CD4-positive, CD25-positive, alpha-beta regulatory T cell (primary cell): ENCODE measurements around the gene CYP27A1. TPM values are rescaled to one million over a fixed set of nuclear protein-coding genes. Genes with fewer than 3 reads are reported as not detected.

ENCODE experiments used
- ATAC-seq, 2 donors: fragments of 150-1000 bp; cut with Tn5 transposase; one replicate each; pipeline ENCODE4 v1.10.0; 2021; ENCODE audit warnings: low read depth in 2 of 2, moderate number of reproducible peaks in 2 of 2, moderate library complexity in 1 of 2
- DNase-seq, 3 donors: peaks; one replicate each; pipeline versions ENCODE4 v3.0.0 to v3.0.0-alpha.2; 2012 to 2022; ENCODE audit warnings: mixed read lengths in 1 of 3
- H3K27ac ChIP-seq: one replicate; pipeline ENCODE4 v1.7.0; 2013; ENCODE audit warnings: mild to moderate bottlenecking, low read length; ENCODE audit not compliant: insufficient read depth, poor library complexity, severe bottlenecking
- H3K27me3 ChIP-seq: one replicate; pipeline ENCODE4 v1.7.0; 2013; ENCODE audit warnings: low read length; ENCODE audit not compliant: control insufficient read depth, insufficient read depth
- H3K36me3 ChIP-seq: one replicate; pipeline ENCODE4 v1.7.0; 2013; ENCODE audit warnings: mild to moderate bottlenecking, low read length, moderate library complexity; ENCODE audit not compliant: control insufficient read depth, insufficient read depth
- H3K4me1 ChIP-seq: 2 replicates; pipeline ENCODE4 v1.7.0; 2013; ENCODE audit warnings: mild to moderate bottlenecking, low read length; ENCODE audit not compliant: insufficient read depth, control insufficient read depth, poor library complexity, severe bottlenecking
- H3K4me3 ChIP-seq: one replicate; pipeline ENCODE4 v1.7.0; 2013; ENCODE audit warnings: low read depth, mild to moderate bottlenecking, low read length, moderate library complexity
- H3K9me3 ChIP-seq, 2 experiments: 1 replicate in 1 of 2; 2 replicates in 1 of 2; pipeline ENCODE4 v1.7.0; 2013; ENCODE audit warnings: low read length in 2 of 2, mild to moderate bottlenecking in 1 of 2, moderate library complexity in 1 of 2; ENCODE audit not compliant: control insufficient read depth in 2 of 2
- H3K27ac Mint-ChIP-seq, 3 donors: one replicate each; pipeline ENCODE4 v1.8.0; 2020 to 2022; ENCODE audit warnings: mild to moderate bottlenecking in 3 of 3, mixed read lengths in 3 of 3, moderate library complexity in 2 of 3
- H3K27me3 Mint-ChIP-seq: one replicate; pipeline ENCODE4 v1.8.0; 2022; ENCODE audit warnings: mild to moderate bottlenecking, mixed read lengths
- H3K36me3 Mint-ChIP-seq: one replicate; pipeline ENCODE4 v1.8.0; 2020; ENCODE audit warnings: mixed read lengths
- H3K4me1 Mint-ChIP-seq, 4 donors: one replicate each; pipeline ENCODE4 v1.8.0; 2020 to 2022; ENCODE audit warnings: mixed read lengths in 4 of 4, mild to moderate bottlenecking in 1 of 4
- H3K4me3 Mint-ChIP-seq, 4 donors: one replicate each; pipeline ENCODE4 v1.8.0; 2020 to 2022; ENCODE audit warnings: mild to moderate bottlenecking in 4 of 4, mixed read lengths in 4 of 4, moderate library complexity in 3 of 4
- H3K9me3 Mint-ChIP-seq, 7 donors: one replicate each; pipeline ENCODE4 v1.8.0; 2020 to 2022; ENCODE audit warnings: mixed read lengths in 7 of 7, mild to moderate bottlenecking in 3 of 7, moderate library complexity in 2 of 7
- polyA plus RNA-seq, 4 donors: library from polyadenylated mRNA; unstranded; fragments of 300-500 nt; fragmentation: Illumina TruSeq; gene quantifications; one replicate each; pipeline ENCODE4 v1.2.3, GENCODE V29; 2021
- total RNA-seq: library from RNA; stranded (reverse); gene quantifications from one replicate; pipeline ENCODE4 v1.2.3, GENCODE V29; 2022

Gene CYP27A1
- total and polyA plus RNA-seq, 5 donors from 2014 or later = 0.13 TPM; not detected in 4

DNA sequence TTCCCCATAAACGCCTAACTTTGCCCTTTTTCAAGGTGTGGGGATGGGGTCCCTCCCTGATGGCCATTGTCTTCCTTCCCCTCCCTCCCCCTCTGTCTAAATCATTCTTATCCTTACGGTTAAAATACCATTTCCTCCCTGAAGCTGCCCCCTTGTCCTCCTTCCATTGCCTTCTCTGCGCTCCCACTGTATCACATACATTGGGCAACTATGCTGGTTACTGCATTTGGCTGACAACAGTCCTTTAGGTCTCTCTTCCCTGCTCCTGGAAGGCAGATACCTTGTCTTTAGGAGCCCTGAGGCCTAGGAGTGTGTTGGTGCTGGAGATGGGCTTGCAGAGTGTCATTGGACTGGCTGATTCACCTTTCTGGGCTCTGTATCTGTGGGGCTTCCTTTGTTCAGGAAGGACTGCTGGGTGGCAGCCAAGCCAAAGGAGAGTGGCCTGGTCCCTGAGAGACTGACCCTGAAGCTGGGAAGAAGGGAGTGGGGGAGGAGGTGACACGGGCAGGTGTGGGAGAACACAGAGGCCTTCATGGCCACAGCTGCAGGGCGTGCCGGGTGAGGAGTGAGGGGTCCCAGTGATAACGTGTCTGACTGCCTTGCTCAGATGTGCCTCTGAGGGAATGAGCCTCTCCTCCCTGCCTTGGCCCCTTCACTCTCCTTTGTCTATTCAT, 79.8 kb downstream of the CYP27A1 start:
- peaks cover 0 to 4% (median 0%) of the 10 kb centered on the region in 7 donors for H3K9me3 Mint-ChIP-seq
- Histone ChIP-seq H3K27ac (no peak overlapping the region), H3K4me3 (no peak overlapping the region), H3K36me3 (no peaks in the 10 kb centered on the region), H3K27me3 (peaks cover 28% of the 10 kb centered on the region), H3K4me1 (peaks cover 17% of the 10 kb centered on the region), H3K9me3 (no peaks in the 10 kb centered on the region)
- H3K4me3 Mint-ChIP-seq = peak overlapping the region in 1 of 4 donors; percentile 58
- ATAC-seq = no peak
- no peaks in the 10 kb centered on the region for H3K36me3 Mint-ChIP-seq
- H3K27me3 Mint-ChIP-seq = peaks cover 74% of the 10 kb centered on the region
- DNase-seq = no peak
- H3K4me1 Mint-ChIP-seq = peaks cover 0 to 29% (median 10%) of the 10 kb centered on the region in 4 donors
- H3K27ac Mint-ChIP-seq = no peak overlapping the region

DNA sequence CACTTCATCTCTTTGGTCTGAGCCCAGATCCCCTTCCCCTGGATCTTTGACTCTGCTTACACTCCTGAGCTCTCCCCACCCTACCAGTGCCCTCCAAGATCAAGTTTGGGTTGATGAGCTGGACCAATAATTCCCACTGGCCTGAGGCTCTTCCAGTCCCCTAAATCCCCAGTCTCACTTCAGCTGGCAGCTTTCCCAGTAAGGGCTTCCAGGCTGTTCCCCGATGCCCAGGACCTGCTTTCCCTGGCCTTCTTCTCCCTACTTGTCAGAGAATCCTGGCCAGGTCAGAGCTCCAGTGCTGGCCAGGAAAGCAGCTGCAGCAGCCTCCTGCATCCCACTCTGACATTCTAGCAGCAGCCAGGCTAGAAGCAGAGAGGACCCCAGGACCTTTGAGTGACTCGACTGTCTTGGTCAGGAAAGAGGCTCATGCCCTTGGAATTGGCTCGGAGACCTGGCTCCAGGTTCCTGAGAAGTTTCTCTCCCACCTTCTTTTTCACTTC, 81.1 kb downstream of the CYP27A1 start:
- no peak overlapping the region for H3K4me3 Mint-ChIP-seq
- H3K27me3 ChIP-seq = peaks cover 24% of the 10 kb centered on the region
- ATAC-seq = no peak
- H3K4me1 ChIP-seq = peaks cover 17% of the 10 kb centered on the region
- no peaks in the 10 kb centered on the region for H3K36me3 ChIP-seq
- H3K4me3 ChIP-seq = no peak overlapping the region
- H3K9me3 ChIP-seq = no peaks in the 10 kb centered on the region
- H3K27me3 Mint-ChIP-seq = peaks cover 68% of the 10 kb centered on the region
- no peak overlapping the region for H3K27ac ChIP-seq
- DNase-seq = no peak
- H3K27ac Mint-ChIP-seq = peak overlapping the region in 1 of 3 donors; percentile 85
- peaks cover 0 to 3% (median 0%) of the 10 kb centered on the region in 7 donors for H3K9me3 Mint-ChIP-seq
- H3K4me1 Mint-ChIP-seq = peaks cover 0 to 26% (median 10%) of the 10 kb centered on the region in 4 donors
- H3K36me3 Mint-ChIP-seq = no peaks in the 10 kb centered on the region

Other genes with a start within 250 kb of the CYP27A1 start
- gene USP37, start 213.8 kb upstream of the CYP27A1 start, total RNA-seq = 30.7 TPM
- 10 to 100 TPM in 3 of 4 donors, 1 to 10 TPM in 1; 9.9 to 12.0 (median 11.7) TPM for gene USP37, start 213.8 kb upstream of the CYP27A1 start, polyA plus RNA-seq
- gene CNOT9, start 213.3 kb upstream of the CYP27A1 start, total RNA-seq = 61.0 TPM
- 10 to 100 TPM; 15.1 to 27.0 (median 22.3) TPM for gene CNOT9, start 213.3 kb upstream of the CYP27A1 start, polyA plus RNA-seq
- 0.12 TPM for gene PLCD4, start 174.2 kb upstream of the CYP27A1 start, total RNA-seq
- under 1 TPM in 2 of 4 donors, not detected in 2; 0.16 to 0.54 TPM for gene PLCD4, start 174.2 kb upstream of the CYP27A1 start, polyA plus RNA-seq
- gene ZNF142, start 122.5 kb upstream of the CYP27A1 start, total RNA-seq = 48.8 TPM
- 1 to 10 TPM; 5.6 to 8.7 (median 6.4) TPM for gene ZNF142, start 122.5 kb upstream of the CYP27A1 start, polyA plus RNA-seq
- gene BCS1L, start 122.5 kb upstream of the CYP27A1 start, total RNA-seq = 25.3 TPM
- 10 to 100 TPM; 11.7 to 15.3 (median 14.3) TPM for gene BCS1L, start 122.5 kb upstream of the CYP27A1 start, polyA plus RNA-seq
- gene RNF25, start 110.1 kb upstream of the CYP27A1 start, total RNA-seq = 19.5 TPM
- gene RNF25, start 110.1 kb upstream of the CYP27A1 start, polyA plus RNA-seq = 10 to 100 TPM; 20.0 to 25.6 (median 22.7) TPM
- gene STK36, start 110.1 kb upstream of the CYP27A1 start, total RNA-seq = 10.5 TPM
- 1 to 10 TPM; 1.8 to 3.7 (median 2.6) TPM for gene STK36, start 110.1 kb upstream of the CYP27A1 start, polyA plus RNA-seq
- gene TTLL4, start 71.3 kb upstream of the CYP27A1 start, total RNA-seq = 19.0 TPM
- 1 to 10 TPM; 4.1 to 6.7 (median 4.8) TPM for gene TTLL4, start 71.3 kb upstream of the CYP27A1 start, polyA plus RNA-seq
- not detected for gene PRKAG3, start 49.7 kb downstream of the CYP27A1 start, total RNA-seq
- not detected for gene PRKAG3, start 49.7 kb downstream of the CYP27A1 start, polyA plus RNA-seq
- gene WNT6, start 77.7 kb downstream of the CYP27A1 start, total RNA-seq = not detected
- not detected for gene WNT6, start 77.7 kb downstream of the CYP27A1 start, polyA plus RNA-seq
- 10.8 TPM for gene WNT10A, start 98.7 kb downstream of the CYP27A1 start, total RNA-seq
- gene WNT10A, start 98.7 kb downstream of the CYP27A1 start, polyA plus RNA-seq = 10 to 100 TPM in 1 of 4 donors, 1 to 10 TPM in 3; 6.3 to 11.0 (median 8.8) TPM
- not detected for gene CDK5R2, start 177.5 kb downstream of the CYP27A1 start, total RNA-seq
- not detected for gene CDK5R2, start 177.5 kb downstream of the CYP27A1 start, polyA plus RNA-seq
- gene FEV, start 203.0 kb downstream of the CYP27A1 start, total RNA-seq = not detected
- not detected for gene FEV, start 203.0 kb downstream of the CYP27A1 start, polyA plus RNA-seq
- not detected for gene CRYBA2, start 211.3 kb downstream of the CYP27A1 start, total RNA-seq
- gene CRYBA2, start 211.3 kb downstream of the CYP27A1 start, polyA plus RNA-seq = not detected